Sigmoid colon (tissue), 4 donors: Measurements from ENCODE around the gene REPS1.

Experiments used
- EP300 ChIP-seq, 4 donors: sonication (generic); formaldehyde crosslinking; IDR thresholded peaks; one replicate each; pipeline ENCODE4 v1.6.1; 2017; ENCODE audit warnings: antibody characterized with exemption in 4 of 4
- POLR2A ChIP-seq, 2 donors: fragments of 450-650 bp; IDR thresholded peaks; one replicate each; pipeline ENCODE4 v1.6.1; 2016; ENCODE audit warnings: antibody characterized with exemption in 2 of 2, mild to moderate bottlenecking in 2 of 2, moderate library complexity in 2 of 2
- TF ChIP-seq, protein P1 (sequence below), 4 experiments: fragments of 450-650 bp in 3 of 4; fragments of 200-600 bp in 1 of 4; IDR thresholded peaks; one replicate each; pipeline ENCODE4 v1.5.1; 2016 to 2019; ENCODE audit warnings: antibody characterized with exemption in 4 of 4, mild to moderate bottlenecking in 3 of 4, moderate library complexity in 2 of 4

- TF ChIP-seq EP300 (IDR thresholded peaks at IDR 0.05) (no peak), POLR2A (IDR thresholded peaks at IDR 0.05) (no peak)
- TF ChIP-seq, protein P1, sequence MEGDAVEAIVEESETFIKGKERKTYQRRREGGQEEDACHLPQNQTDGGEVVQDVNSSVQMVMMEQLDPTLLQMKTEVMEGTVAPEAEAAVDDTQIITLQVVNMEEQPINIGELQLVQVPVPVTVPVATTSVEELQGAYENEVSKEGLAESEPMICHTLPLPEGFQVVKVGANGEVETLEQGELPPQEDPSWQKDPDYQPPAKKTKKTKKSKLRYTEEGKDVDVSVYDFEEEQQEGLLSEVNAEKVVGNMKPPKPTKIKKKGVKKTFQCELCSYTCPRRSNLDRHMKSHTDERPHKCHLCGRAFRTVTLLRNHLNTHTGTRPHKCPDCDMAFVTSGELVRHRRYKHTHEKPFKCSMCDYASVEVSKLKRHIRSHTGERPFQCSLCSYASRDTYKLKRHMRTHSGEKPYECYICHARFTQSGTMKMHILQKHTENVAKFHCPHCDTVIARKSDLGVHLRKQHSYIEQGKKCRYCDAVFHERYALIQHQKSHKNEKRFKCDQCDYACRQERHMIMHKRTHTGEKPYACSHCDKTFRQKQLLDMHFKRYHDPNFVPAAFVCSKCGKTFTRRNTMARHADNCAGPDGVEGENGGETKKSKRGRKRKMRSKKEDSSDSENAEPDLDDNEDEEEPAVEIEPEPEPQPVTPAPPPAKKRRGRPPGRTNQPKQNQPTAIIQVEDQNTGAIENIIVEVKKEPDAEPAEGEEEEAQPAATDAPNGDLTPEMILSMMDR (IDR thresholded peaks at IDR 0.05) = no peak
Measured at GRCh38 chr6:138891255-138891986, 96.6 kb downstream of the REPS1 start.
